DOHH2 (cell line): Measurements from ENCODE around the gene TIGD3.

Experiments used
- EZH2phosphoT487 ChIP-seq: fragments of 200-600 bp; sonication (generic); IDR thresholded peaks from 2 replicates; pipeline ENCODE4 v1.6.1; 2017; ENCODE audit warnings: borderline replicate concordance, mild to moderate bottlenecking, antibody characterized with exemption, low read length, moderate library complexity, mixed read lengths
- TF ChIP-seq, protein P1 (sequence below): fragments of 200-600 bp; sonication (generic); IDR thresholded peaks from one replicate; pipeline ENCODE4 v1.5.1; 2014; ENCODE audit warnings: antibody characterized with exemption, mild to moderate bottlenecking, low read depth, low read length; ENCODE audit not compliant: poor library complexity, severe bottlenecking

GRCh38 chr11:65310736-65311135 is 43.8 kb upstream of the TIGD3 start:
- TF ChIP-seq, protein P1, sequence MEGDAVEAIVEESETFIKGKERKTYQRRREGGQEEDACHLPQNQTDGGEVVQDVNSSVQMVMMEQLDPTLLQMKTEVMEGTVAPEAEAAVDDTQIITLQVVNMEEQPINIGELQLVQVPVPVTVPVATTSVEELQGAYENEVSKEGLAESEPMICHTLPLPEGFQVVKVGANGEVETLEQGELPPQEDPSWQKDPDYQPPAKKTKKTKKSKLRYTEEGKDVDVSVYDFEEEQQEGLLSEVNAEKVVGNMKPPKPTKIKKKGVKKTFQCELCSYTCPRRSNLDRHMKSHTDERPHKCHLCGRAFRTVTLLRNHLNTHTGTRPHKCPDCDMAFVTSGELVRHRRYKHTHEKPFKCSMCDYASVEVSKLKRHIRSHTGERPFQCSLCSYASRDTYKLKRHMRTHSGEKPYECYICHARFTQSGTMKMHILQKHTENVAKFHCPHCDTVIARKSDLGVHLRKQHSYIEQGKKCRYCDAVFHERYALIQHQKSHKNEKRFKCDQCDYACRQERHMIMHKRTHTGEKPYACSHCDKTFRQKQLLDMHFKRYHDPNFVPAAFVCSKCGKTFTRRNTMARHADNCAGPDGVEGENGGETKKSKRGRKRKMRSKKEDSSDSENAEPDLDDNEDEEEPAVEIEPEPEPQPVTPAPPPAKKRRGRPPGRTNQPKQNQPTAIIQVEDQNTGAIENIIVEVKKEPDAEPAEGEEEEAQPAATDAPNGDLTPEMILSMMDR: no peak
- TF ChIP-seq EZH2phosphoT487: no peak
